K562 (cell line): ENCODE results near the gene PARPBP. TPM values are rescaled to one million over a fixed set of nuclear protein-coding genes. Genes with fewer than 3 reads are reported as not detected.

Source experiments
- ATAC-seq: fragments of 200-7000 bp; cut with Tn5 transposase; 3 replicates; pipeline ENCODE4 v1.9.1; 2020; ENCODE audit warnings: moderate library complexity
- BruUV-seq: library from RNA; stranded (reverse); fragments of 400-500 nt; replicated peaks from 2 replicates; lab custom pipeline; 2021; lab: Mats Ljungman, UMichigan
- CTCF ChIA-PET: fragments of 300-600 bp; formaldehyde crosslinking; extraction: SDS; loops from one replicate; lab custom pipeline; 2021; ENCODE audit warnings: low intra/inter-chr PET ratio; lab: Yijun Ruan, JAX
- POLR2A ChIA-PET: fragments of 300-600, 350-650 bp; sonication (Branson Sonifier 250); formaldehyde crosslinking; extraction: SDS; loops from one replicate; lab custom pipeline; 2021; ENCODE audit warnings: antibody characterized with exemption, inconsistent platforms; lab: Yijun Ruan, JAX
- DNase-seq, 4 experiments: peaks; one replicate each; pipeline versions ENCODE4 v3.0.0 to v3.0.0-alpha.2; 2011 to 2018; ENCODE audit warnings: low spot score in 3 of 4, mixed read lengths in 3 of 4; ENCODE audit errors: extremely low read depth in 1 of 4
- FAIRE-seq: peaks from 2 replicates; lab custom pipeline; 2011; peaks lifted over from hg19 to GRCh38; lab: Jason Lieb, UNC
- H2AFZ ChIP-seq: 2 replicates; pipeline ENCODE4 v1.6.0; 2011; ENCODE audit warnings: low read depth, low read length, control low read depth, inconsistent platforms
- H3K27ac ChIP-seq: fragments of 200-600 bp; 3 replicates; pipeline ENCODE4 v1.8.0; 2011; ENCODE audit warnings: low read depth, mild to moderate bottlenecking, control low read depth, inconsistent platforms, low read length, moderate library complexity, mixed read lengths; ENCODE audit errors: extremely low read depth
- H3K27me3 ChIP-seq, 2 experiments: fragments of 300-600 bp in 1 of 2; 2 replicates in 1 of 2; 3 replicates in 1 of 2; pipeline versions ENCODE4 v1.6.0 to v1.8.0; 2011; ENCODE audit warnings: inconsistent platforms in 2 of 2, low read length in 2 of 2, mild to moderate bottlenecking in 1 of 2, mixed read lengths in 1 of 2, moderate library complexity in 1 of 2; ENCODE audit not compliant: control insufficient read depth in 2 of 2, insufficient read depth in 2 of 2
- H3K36me3 ChIP-seq: fragments of 300-600 bp; 3 replicates; pipeline ENCODE4 v1.8.0; 2011; ENCODE audit warnings: mild to moderate bottlenecking, low read length, inconsistent platforms; ENCODE audit not compliant: control insufficient read depth, insufficient read depth
- H3K4me1 ChIP-seq, 2 experiments: fragments of 200-600 bp in 1 of 2; replicated peaks in 1 of 2; 2 replicates in 1 of 2; 3 replicates in 1 of 2; pipeline versions ENCODE4 v1.5.1 to v1.8.0; 2011; ENCODE audit warnings: inconsistent platforms in 2 of 2, low read length in 2 of 2, mild to moderate bottlenecking in 1 of 2, mixed read lengths in 1 of 2, moderate library complexity in 1 of 2; ENCODE audit not compliant: control insufficient read depth in 2 of 2, insufficient read depth in 2 of 2
- H3K4me2 ChIP-seq: 2 replicates; pipeline ENCODE4 v1.6.1; 2011; ENCODE audit warnings: low read length, control low read depth, inconsistent platforms, mixed read lengths; ENCODE audit not compliant: insufficient read depth
- H3K4me3 ChIP-seq: fragments of 200-600 bp; sonication (generic), shearing (Covaris generic); 2 replicates; pipeline ENCODE4 v1.5.1; 2016; ENCODE audit warnings: control low read depth, inconsistent platforms
- H3K79me2 ChIP-seq: fragments of 200-600 bp; 3 replicates; pipeline ENCODE4 v1.8.0; 2011; ENCODE audit warnings: low read length, inconsistent platforms; ENCODE audit not compliant: control insufficient read depth, insufficient read depth
- H3K9ac ChIP-seq, 2 experiments: 2 replicates each; pipeline versions ENCODE4 v1.6.0 to v1.6.1; 2011; ENCODE audit warnings: low read depth in 2 of 2, low read length in 2 of 2, control low read depth in 1 of 2, inconsistent platforms in 1 of 2, mild to moderate bottlenecking in 1 of 2, mixed read lengths in 1 of 2; ENCODE audit not compliant: insufficient read depth in 1 of 2
- H3K9me1 ChIP-seq: one replicate; pipeline ENCODE4 v1.6.0; 2011; ENCODE audit warnings: inconsistent platforms, mild to moderate bottlenecking, low read length, moderate library complexity; ENCODE audit not compliant: control insufficient read depth, insufficient read depth
- H3K9me3 ChIP-seq: replicated peaks from 2 replicates; pipeline ENCODE4 v1.5.1; 2011; ENCODE audit warnings: low read depth, low read length, inconsistent platforms; ENCODE audit not compliant: control insufficient read depth, insufficient read depth
- H4K20me1 ChIP-seq: replicated peaks from 2 replicates; pipeline ENCODE4 v1.6.1; 2011; ENCODE audit warnings: low read length, inconsistent platforms, mixed read lengths; ENCODE audit not compliant: control insufficient read depth, insufficient read depth
- ARID1B ChIP-seq: fragments of 450-650 bp; IDR thresholded peaks from 2 replicates; pipeline ENCODE4 v1.6.1; 2016; ENCODE audit warnings: antibody characterized with exemption, mild to moderate bottlenecking, inconsistent platforms
- CCNT2 ChIP-seq: IDR thresholded peaks from 2 replicates; pipeline ENCODE4 v1.6.1; 2011; ENCODE audit warnings: borderline replicate concordance, low read depth, mild to moderate bottlenecking, moderate library complexity, mixed read lengths, low read length; ENCODE audit not compliant: insufficient read length; ENCODE audit errors: extremely low read depth
- CTCFL ChIP-seq: IDR thresholded peaks from 2 replicates; pipeline ENCODE4 v1.6.1; 2011; ENCODE audit warnings: borderline replicate concordance, low read depth, mild to moderate bottlenecking, moderate library complexity, low read length; ENCODE audit not compliant: insufficient read depth, poor library complexity, severe bottlenecking
- DPF2 ChIP-seq: fragments of 450-650 bp; IDR thresholded peaks from 2 replicates; pipeline ENCODE4 v1.6.1; 2016
- ELK1 ChIP-seq: sonication (generic); formaldehyde crosslinking; IDR thresholded peaks from 2 replicates; pipeline ENCODE4 v1.8.1; 2022; ENCODE audit warnings: missing genetic modification reagents
- FOXA3 ChIP-seq, 2 experiments: fragments of 450-650 bp in 1 of 2; sonication (generic) in 1 of 2; formaldehyde crosslinking; IDR thresholded peaks in 1 of 2; conservative IDR thresholded peaks in 1 of 2; 2 replicates each; pipeline versions ENCODE4 v1.4.0 to v1.8.0; 2020 to 2022; ENCODE audit warnings: mild to moderate bottlenecking in 2 of 2, missing genetic modification reagents in 1 of 2
- GMEB1 ChIP-seq: fragments of 250-450 bp; sonication (Bioruptor Pico); IDR thresholded peaks from 2 replicates; pipeline ENCODE4 v1.4.0; 2020; ENCODE audit warnings: mild to moderate bottlenecking
- JUNB ChIP-seq: fragments of 450-650 bp; formaldehyde crosslinking; conservative IDR thresholded peaks from 2 replicates; pipeline ENCODE4 v1.4.0; 2020; ENCODE audit warnings: mild to moderate bottlenecking
- KLF13 ChIP-seq: fragments of 450-650 bp; IDR thresholded peaks from 2 replicates; pipeline ENCODE4 v1.6.1; 2016; ENCODE audit warnings: missing genetic modification characterization, low read depth, mild to moderate bottlenecking, missing compliant biosample characterization, moderate library complexity, borderline replicate concordance
- LARP7 ChIP-seq: fragments of 450-650 bp; IDR thresholded peaks from 2 replicates; pipeline ENCODE4 v1.6.1; 2016
- LEF1 ChIP-seq: fragments of 450-650 bp; IDR thresholded peaks from 2 replicates; pipeline ENCODE4 v1.6.1; 2016; ENCODE audit warnings: mild to moderate bottlenecking
- MAFK ChIP-seq: IDR thresholded peaks from 2 replicates; pipeline ENCODE4 v1.6.1; 2011; ENCODE audit warnings: low read length, improper control_type of control experiment
- MXI1 ChIP-seq: IDR thresholded peaks from 2 replicates; pipeline ENCODE4 v1.6.1; 2011; ENCODE audit warnings: low read depth, mild to moderate bottlenecking, improper control_type of control experiment, low read length
- NCOA1 ChIP-seq: fragments of 450-650 bp; IDR thresholded peaks from 2 replicates; pipeline ENCODE4 v1.6.1; 2016; ENCODE audit warnings: low read depth
- NFE2 ChIP-seq: IDR thresholded peaks from 2 replicates; pipeline ENCODE4 v1.6.1; 2014; ENCODE audit warnings: antibody characterized with exemption, low read depth
- SMARCB1 ChIP-seq: IDR thresholded peaks from 2 replicates; pipeline ENCODE4 v1.6.1; 2011; ENCODE audit warnings: improper control_type of control experiment, low read depth; ENCODE audit not compliant: insufficient read length
- ZC3H11A ChIP-seq: IDR thresholded peaks from 2 replicates; pipeline ENCODE4 v1.6.1; 2012; ENCODE audit warnings: low read depth, low read length, improper control_type of control experiment
- ZC3H8 ChIP-seq: fragments of 450-650 bp; IDR thresholded peaks from 2 replicates; pipeline ENCODE4 v1.6.1; 2017
- ZKSCAN8 ChIP-seq: fragments of 200-800 bp; sonication (Bioruptor generic); IDR thresholded peaks from 2 replicates; pipeline ENCODE4 v1.6.1; 2016; ENCODE audit warnings: missing genetic modification characterization, missing compliant biosample characterization
- WGBS: fragments of 100-300 bp; shearing (Covaris generic); methylation state at CpG from one replicate; pipeline ENCODE4 v1.1.6; 2016; ENCODE audit warnings: low coverage, mixed read lengths; ENCODE audit not compliant: insufficient coverage; ENCODE audit errors: missing lambda C conversion rate; 5-methylcytosine and 5-hydroxymethylcytosine counted together
- in situ Hi-C: fragments of 300-500 bp; cut with MboI; formaldehyde crosslinking; loops from 4 replicates; pipeline ENCODE4 v1.15.0; 2018; ENCODE audit warnings: inconsistent platforms, mixed read lengths
- intact Hi-C: fragments of 100-400 bp; cut with micrococcal nuclease; formaldehyde crosslinking; loops from 2 replicates; pipeline ENCODE4 v1.14.2; 2022
- polyA plus RNA-seq, 8 experiments: library from polyadenylated mRNA; depleted of rRNA in 4 of 8; stranded (reverse) in 5 of 8; unstranded in 3 of 8; fragments of >200 nt; fragmentation: Nextera tagmentation in 2 of 8; fragmentation: Illumina TruSeq in 1 of 8; extraction: Ambion mirVana in 2 of 8; extraction: Trizol in 1 of 8; gene quantifications; 2 replicates each; pipeline versions ENCODE4 v1.2.1 to v1.2.3, GENCODE V29; 2011 to 2014; ENCODE audit warnings: inconsistent platforms in 1 of 8, missing spikeins in 1 of 8
- total RNA-seq, 7 experiments: library from RNA; depleted of rRNA in 6 of 7; stranded (reverse); fragments of >200 nt in 6 of 7; fragmentation: Illumina TruSeq in 2 of 7; extraction: Trizol in 2 of 7; gene quantifications; 2 replicates each; pipeline versions ENCODE4 v1.2.1 to v1.2.3, GENCODE V29; 2011 to 2021; ENCODE audit warnings: low replicate concordance in 1 of 7

The PARPBP gene
- total and polyA plus RNA-seq, 9 of the 15 experiments (the other 6 are each of a cell fraction or from before 2014, with no cell fraction given): 26.1 to 62.5 (median 49.0) TPM

GRCh38 chr12:102174117-102174516, 54.1 kb downstream of the PARPBP start (continued):
- TF ChIP-seq NFE2 (peak; percentile 72), MAFK (peak; percentile 65; the same call in 1 of the 2 replicates), ARID1B (peak; percentile 40; the same call in 1 of the 2 replicates), DPF2 (peak; percentile 36; the same call in 1 of the 2 replicates)

- Histone ChIP-seq H4K20me1 (no peaks in the 10 kb centered on the region), H3K9ac (no peak overlapping the region), H3K79me2 (no peaks in the 10 kb centered on the region), H3K9me3 (no peaks in the 10 kb centered on the region), H3K4me2 (no peak overlapping the region), H2AFZ (no peak overlapping the region), H3K27me3 (no peaks in the 10 kb centered on the region), H3K4me3 (no peak overlapping the region), H3K27ac (peak overlapping the region; percentile 43; the same call in 1 of the 3 replicates), H3K36me3 (peaks cover 45% of the 10 kb centered on the region), H3K9me1 (no peaks in the 10 kb centered on the region), H3K4me1 (peaks cover 0 to 9% of the 10 kb centered on the region in 2 experiments; a peak in 3 of 5 replicates)
- no peak for DNase-seq
- FAIRE-seq: no peak
- ChIA-PET CTCF (no interaction called here), POLR2A (interaction anchor here (0.7 kb wide), 1 partner anchor 16 kb away, joined by 3 read pairs; no protein-coding TSS in a partner anchor)
- WGBS: 75% methylated on average over 2 of the region's 2 CpGs
- intact Hi-C loops: loop anchor here (5.0 to 10.0 kb wide), 4 partner anchors 123 to 640 kb away; no protein-coding TSS in a partner anchor
- in situ Hi-C loops: no loop called here
- no peak for ATAC-seq
- BruUV-seq: no TSS peak
- TF ChIP-seq GMEB1 (no peak), ZC3H11A (no peak), JUNB (CRISPR knock-in tag) (no peak), ZC3H8 (no peak), MXI1 (no peak), KLF13 (tag) (no peak), ZKSCAN8 (CRISPR knock-in tag) (no peak), LEF1 (no peak), FOXA3 (CRISPR knock-in tag; conservative IDR thresholded peaks at IDR 0.05 in 1 of 2, IDR thresholded peaks at IDR 0.05 in 1 of 2) (no peak), ELK1 (CRISPR knock-in tag) (no peak), CCNT2 (no peak), NCOA1 (no peak), SMARCB1 (no peak), CTCFL (no peak), LARP7 (no peak)
Observed at GRCh38 chr12:102174761-102175160, 54.8 kb downstream of the PARPBP start.
